ENCODE data around the gene ADAMTSL4. TPM values are rescaled to one million over a fixed set of nuclear protein-coding genes. Genes with fewer than 3 reads are reported as not detected.
"Not testable (repeated sequence)": the region's sequence is repeated elsewhere in the genome, so short reads cannot be mapped to it uniquely, and the experiment has no call there.

Gene ADAMTSL4
- total RNA-seq, 4 donors from 2014 or later = 10.1 to 15.9 (median 13.6) TPM

DNA sequence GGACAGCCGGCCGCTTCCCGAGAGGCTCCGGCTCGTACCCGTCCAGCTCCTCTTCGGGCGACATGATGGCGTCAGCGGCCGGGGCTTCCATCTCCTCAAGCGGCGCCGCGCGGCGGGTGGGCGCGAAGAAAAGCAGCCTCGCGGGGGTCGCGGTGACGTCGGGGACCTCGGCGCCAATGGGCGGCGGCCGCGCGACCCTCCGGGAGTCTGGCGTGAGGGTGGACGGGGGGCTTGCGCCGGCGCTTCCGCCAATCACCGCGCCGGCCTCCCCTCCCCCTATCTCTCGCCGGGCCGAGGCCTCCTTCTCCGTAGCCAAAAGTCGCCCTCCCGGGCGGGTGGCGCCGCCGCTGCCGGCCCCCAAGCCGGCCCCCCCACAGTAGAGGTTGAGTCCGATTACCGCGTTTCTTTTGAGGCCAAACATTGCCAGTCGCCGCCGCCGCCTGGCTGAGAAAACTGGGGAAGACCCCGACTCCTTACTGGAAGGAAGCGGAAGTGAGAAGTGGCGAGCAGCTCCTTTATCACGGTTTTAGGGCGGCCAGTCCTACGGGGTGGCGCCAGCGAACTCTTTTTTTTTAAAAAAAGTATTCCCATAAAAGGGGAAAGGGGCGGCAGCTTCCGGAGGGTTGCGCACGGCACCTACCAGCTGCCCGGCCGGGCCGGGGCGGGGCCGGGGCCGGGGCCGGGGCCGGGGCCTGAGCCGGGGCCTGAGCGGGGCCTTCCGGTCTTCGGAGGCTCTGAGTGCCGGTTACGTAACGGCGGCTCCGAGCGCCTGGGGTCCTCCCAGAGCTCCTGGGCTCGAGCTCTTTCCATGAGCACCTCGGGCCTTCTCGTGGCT lies 30.1 kb downstream of the ADAMTSL4 start, which contains the start of gene MCL1:
TSS of gene MCL1 (minus strand) at position 501 of the 835 bp plus-strand sequence. CDS start at position 421, 80 bp downstream.
- WGBS, 2 donors = 0 to 1% methylated on average over 47 to 57 of the region's 94 CpGs
- TF ChIP-seq POLR2A (IDR thresholded peaks at IDR 0.05) = peak in 1 of 2 donors; percentile 94
- TF ChIP-seq, protein P1, sequence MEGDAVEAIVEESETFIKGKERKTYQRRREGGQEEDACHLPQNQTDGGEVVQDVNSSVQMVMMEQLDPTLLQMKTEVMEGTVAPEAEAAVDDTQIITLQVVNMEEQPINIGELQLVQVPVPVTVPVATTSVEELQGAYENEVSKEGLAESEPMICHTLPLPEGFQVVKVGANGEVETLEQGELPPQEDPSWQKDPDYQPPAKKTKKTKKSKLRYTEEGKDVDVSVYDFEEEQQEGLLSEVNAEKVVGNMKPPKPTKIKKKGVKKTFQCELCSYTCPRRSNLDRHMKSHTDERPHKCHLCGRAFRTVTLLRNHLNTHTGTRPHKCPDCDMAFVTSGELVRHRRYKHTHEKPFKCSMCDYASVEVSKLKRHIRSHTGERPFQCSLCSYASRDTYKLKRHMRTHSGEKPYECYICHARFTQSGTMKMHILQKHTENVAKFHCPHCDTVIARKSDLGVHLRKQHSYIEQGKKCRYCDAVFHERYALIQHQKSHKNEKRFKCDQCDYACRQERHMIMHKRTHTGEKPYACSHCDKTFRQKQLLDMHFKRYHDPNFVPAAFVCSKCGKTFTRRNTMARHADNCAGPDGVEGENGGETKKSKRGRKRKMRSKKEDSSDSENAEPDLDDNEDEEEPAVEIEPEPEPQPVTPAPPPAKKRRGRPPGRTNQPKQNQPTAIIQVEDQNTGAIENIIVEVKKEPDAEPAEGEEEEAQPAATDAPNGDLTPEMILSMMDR (IDR thresholded peaks at IDR 0.05) = no peak
- peak; percentile 93 to 98 for DNase-seq (ENCODE audit: low spot score in 2 of 2)
- H3K4me3 ChIP-seq (ENCODE audit: low read depth, poor library complexity, severe bottlenecking) = peak within 1 kb of the TSS; percentile 74
- intact Hi-C loops (cut with DNase I; ENCODE audit: low total_unique reads) = no loop called here

DNA sequence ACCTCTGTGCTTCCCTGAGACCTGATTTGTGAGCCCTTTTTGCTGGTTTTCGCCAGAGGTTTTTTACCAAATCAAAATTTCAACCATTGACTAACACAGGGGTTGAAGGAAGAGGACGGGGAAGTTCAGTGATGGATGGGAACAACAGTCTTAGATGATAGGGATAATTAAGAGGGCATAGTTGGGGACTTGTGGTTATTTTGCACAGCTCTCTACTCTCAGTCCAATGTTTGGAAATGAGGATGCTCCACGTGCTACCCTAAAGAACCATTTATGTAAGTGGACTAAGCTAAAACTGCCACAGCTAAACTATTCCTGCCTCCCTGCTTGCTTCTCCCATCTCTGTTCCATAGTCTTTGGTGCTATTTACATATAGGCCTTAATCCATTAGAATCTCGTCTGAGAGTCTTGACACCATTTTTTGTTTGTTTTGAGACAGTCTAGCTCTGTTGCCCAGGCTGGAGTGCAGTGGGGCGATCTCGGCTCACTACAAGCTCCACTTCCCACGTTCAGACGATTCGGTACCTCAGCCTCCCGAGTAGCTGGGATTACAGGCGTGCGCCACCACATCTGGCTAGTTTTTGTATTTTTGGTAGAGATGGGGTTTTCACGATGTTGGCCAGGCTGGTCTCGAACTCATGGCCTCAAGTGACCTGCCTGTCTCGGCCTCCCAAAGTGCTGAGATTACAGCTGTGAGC lies 30.9 kb downstream of the ADAMTSL4 start:
- DNase-seq (ENCODE audit: low spot score in 2 of 2) = no peak
- TF ChIP-seq, protein P1 (IDR thresholded peaks at IDR 0.05) = no peak
- TF ChIP-seq POLR2A (IDR thresholded peaks at IDR 0.05) = no peak
- intact Hi-C loops (cut with DNase I; ENCODE audit: low total_unique reads) = no loop called here
- no peak overlapping the region for H3K4me3 ChIP-seq (ENCODE audit: low read depth, poor library complexity, severe bottlenecking)
- WGBS, 2 donors = 70 to 73% methylated on average over 15 of the region's 15 CpGs

DNA sequence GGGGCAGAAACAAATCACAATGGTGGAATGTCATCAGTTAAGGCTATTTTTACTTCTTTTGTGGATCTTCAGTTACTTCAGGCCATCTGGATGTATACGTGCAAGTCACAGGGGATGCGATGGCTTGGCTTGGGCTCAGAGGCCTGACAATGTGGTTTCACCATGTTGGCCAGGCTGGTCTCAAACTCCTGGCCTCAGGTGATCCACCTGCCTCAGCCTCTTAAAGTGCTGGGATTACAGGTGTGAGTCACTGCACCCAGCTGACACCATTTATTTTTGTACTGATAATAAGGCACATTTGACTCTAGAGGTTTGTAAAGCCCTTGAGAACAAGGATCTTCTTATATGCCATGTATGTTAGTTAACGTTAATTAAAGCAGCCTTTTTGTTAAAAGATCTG lies 31.8 kb downstream of the ADAMTSL4 start:
- intact Hi-C loops (cut with DNase I; ENCODE audit: low total_unique reads); H3K4me3 ChIP-seq (ENCODE audit: low read depth, poor library complexity, severe bottlenecking); DNase-seq (ENCODE audit: low spot score in 2 of 2): not testable (repeated sequence)
- WGBS, 2 donors = 68 to 79% methylated on average over 3 of the region's 3 CpGs

DNA sequence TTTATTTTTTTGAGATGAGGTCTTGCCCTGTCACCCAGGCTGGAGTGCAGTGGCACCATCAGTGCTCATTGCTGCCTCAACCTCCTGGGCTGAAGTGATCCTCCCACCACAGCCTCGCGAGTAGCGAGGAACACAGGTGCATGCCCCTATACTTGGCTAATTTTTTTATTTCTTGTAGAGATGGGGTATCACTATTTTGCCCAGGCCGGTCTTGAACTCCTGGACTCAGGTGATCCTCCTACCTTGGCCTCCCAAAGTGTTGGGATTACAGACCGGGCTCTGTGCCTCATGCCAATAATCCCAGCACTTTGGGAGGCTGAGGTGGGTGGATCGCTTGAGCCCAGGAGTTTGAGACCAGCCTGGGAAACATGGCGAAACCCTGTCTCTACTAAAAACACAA lies 32.2 kb downstream of the ADAMTSL4 start:
- intact Hi-C loops (cut with DNase I; ENCODE audit: low total_unique reads); DNase-seq (ENCODE audit: low spot score in 2 of 2); H3K4me3 ChIP-seq (ENCODE audit: low read depth, poor library complexity, severe bottlenecking): not testable (repeated sequence)
- 97 to 98% methylated on average over 7 of the region's 7 CpGs for WGBS, 2 donors

DNA sequence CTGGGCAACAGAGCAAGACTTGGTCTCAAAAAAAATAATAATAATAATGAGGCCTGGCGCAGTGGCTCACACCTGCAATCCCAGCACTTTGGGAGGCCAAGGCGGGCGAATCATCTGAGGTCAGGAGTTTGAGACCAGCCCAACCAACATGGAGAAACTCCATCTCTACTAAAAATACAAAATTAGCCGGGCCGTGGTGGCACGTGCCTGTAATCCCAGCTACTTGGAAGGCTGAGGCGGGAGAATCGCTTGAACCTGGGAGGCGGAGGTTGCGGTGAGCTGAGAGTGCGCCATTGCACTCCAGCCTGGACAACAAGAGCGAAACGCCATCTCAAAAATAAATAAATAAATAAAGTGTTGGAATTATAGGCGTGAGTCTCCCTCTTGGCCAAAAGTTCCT lies 32.8 kb downstream of the ADAMTSL4 start:
- intact Hi-C loops (cut with DNase I; ENCODE audit: low total_unique reads); DNase-seq (ENCODE audit: low spot score in 2 of 2); H3K4me3 ChIP-seq (ENCODE audit: low read depth, poor library complexity, severe bottlenecking): not testable (repeated sequence)
- WGBS, 2 donors = 94 to 95% methylated on average over 14 of the region's 14 CpGs

DNA sequence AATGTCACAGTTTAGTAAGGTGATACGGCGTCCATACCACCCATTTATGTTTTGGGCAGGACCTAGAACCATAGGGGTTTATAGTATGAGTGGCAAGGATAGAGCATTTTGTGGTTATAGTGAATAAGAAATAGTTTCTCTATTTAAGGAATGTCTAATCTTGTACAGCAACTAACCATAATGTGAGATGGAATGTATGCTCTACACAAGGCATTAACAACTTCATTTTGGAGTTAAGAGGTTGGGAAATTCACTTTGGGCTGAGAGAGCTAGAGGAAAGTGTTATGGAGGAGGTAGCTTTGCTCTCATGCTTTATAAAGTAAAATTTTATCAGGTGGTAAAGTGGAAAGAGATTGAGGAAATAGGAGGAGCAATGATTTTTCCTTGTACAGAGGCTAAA lies 33.2 kb downstream of the ADAMTSL4 start:
- WGBS, 2 donors = 71 to 79% methylated on average over 2 of the region's 2 CpGs
- H3K4me3 ChIP-seq (ENCODE audit: low read depth, poor library complexity, severe bottlenecking) = no peak overlapping the region
- intact Hi-C loops (cut with DNase I; ENCODE audit: low total_unique reads) = no loop called here
- TF ChIP-seq, protein P1 (IDR thresholded peaks at IDR 0.05) = no peak
- TF ChIP-seq POLR2A (IDR thresholded peaks at IDR 0.05) = no peak
- no peak for DNase-seq (ENCODE audit: low spot score in 2 of 2)

DNA sequence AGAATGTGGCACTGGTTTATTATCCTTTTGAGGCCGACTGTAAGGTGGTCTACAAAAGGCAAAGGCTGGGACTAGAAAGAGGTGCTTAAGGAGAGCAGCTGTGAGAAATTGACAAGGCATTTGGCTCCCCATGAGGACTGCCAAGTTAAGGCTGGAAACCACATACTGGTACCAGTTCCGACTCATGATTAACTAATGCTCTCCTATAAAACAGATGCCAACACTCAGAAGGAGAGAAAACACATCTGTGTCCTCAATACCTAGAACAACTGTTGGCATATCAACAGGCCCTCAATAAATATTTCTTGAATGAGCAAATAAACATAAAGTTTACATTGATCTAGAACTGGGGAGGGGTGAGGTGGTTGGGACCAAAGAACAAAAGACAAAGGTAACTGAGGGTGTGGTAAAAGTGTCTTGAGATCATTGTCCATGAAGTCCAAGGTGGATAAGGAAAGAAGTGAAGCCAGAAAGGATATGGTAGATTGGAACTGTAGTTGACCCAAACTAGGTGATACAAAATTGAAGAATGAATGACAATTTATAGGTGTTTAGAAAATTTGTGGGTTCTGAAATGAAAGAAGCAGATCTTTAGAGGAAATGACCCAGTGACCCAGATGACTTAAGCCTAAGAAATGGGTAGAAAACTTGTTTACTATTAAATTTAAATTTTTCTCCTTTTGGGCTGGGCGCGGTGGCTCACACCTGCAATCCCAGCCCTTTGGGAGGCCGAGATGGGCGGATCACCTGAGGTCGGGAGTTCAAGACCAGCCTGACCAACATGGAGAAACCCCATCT lies 47.1 kb downstream of the ADAMTSL4 start:
- WGBS, 2 donors = 83 to 89% methylated on average over 7 of the region's 7 CpGs
- intact Hi-C loops (cut with DNase I; ENCODE audit: low total_unique reads) = no loop called here
- TF ChIP-seq POLR2A (IDR thresholded peaks at IDR 0.05) = no peak
- TF ChIP-seq, protein P1 (IDR thresholded peaks at IDR 0.05) = no peak
- no peak for DNase-seq (ENCODE audit: low spot score in 2 of 2)
- H3K4me3 ChIP-seq (ENCODE audit: low read depth, poor library complexity, severe bottlenecking) = no peak overlapping the region

All from lower leg skin (tissue), 4 donors.